ENCODE measurements around the gene RAN.

The RAN gene

GRCh38 chr12:130868412-130868811 is 3.5 kb upstream of the RAN start:
- Histone ChIP-seq H3K79me1 (replicated peaks; ENCODE audit: low read length, poor library complexity, severe bottlenecking) (no peaks in the 10 kb centered on the region), H4K8ac (ENCODE audit: low read length) (no peak overlapping the region), H3K14ac (ENCODE audit: low read length in 2 of 2) (no peak overlapping the region), H2BK12ac (ENCODE audit: low read length in 2 of 2) (no peak overlapping the region), H4K91ac (ENCODE audit: low read length) (no peak overlapping the region), H3K27ac (ENCODE audit: low read length, poor library complexity, severe bottlenecking) (no peak overlapping the region), H2AFZ (ENCODE audit: low read depth, low read length) (no peak overlapping the region), H2AK5ac (ENCODE audit: low read length, severe bottlenecking) (no peak overlapping the region), H3K4me1 (ENCODE audit: control insufficient read depth, insufficient read depth, low read depth, low read length) (peaks cover 10% of the 10 kb centered on the region), H3K9me3 (ENCODE audit: control insufficient read depth, low read length) (no peaks in the 10 kb centered on the region), H2BK5ac (ENCODE audit: low read depth, low read length, poor library complexity, severe bottlenecking) (no peak overlapping the region), H3K9ac (ENCODE audit: low read length) (no peak overlapping the region), H3K23ac (ENCODE audit: low read length in 2 of 2) (no peak overlapping the region), H3K4me2 (ENCODE audit: low read length, poor library complexity, severe bottlenecking) (no peak overlapping the region), H3K27me3 (ENCODE audit: control insufficient read depth in 1 of 2, insufficient read depth in 1 of 2, low read length in 2 of 2) (no peaks in the 10 kb centered on the region), H2BK15ac (ENCODE audit: low read depth, poor library complexity, severe bottlenecking) (no peak overlapping the region), H3K36me3 (ENCODE audit: control insufficient read depth in 1 of 2, insufficient read depth in 2 of 2, low read depth in 1 of 2, low read length in 2 of 2) (peaks cover 0 to 8% of the 10 kb centered on the region in 2 experiments), H3K18ac (ENCODE audit: low read depth in 1 of 2, low read length in 2 of 2) (no peak overlapping the region), H3K4me3 (ENCODE audit: insufficient read depth in 1 of 2, low read depth in 1 of 2, low read length in 2 of 2) (no peak overlapping the region), H3K4ac (ENCODE audit: low read depth in 1 of 2, low read length in 2 of 2) (no peak overlapping the region), H2BK120ac (ENCODE audit: low read depth, low read length) (no peak overlapping the region)
- DNase-seq: no peak
- 56% methylated on average over 3 of the region's 4 CpGs for WGBS

- no peaks in the 10 kb centered on the region for H3K79me1 ChIP-seq (replicated peaks; ENCODE audit: low read length, poor library complexity, severe bottlenecking)
- no peak overlapping the region for H2BK12ac ChIP-seq (ENCODE audit: low read length in 2 of 2)
- H2BK5ac ChIP-seq (ENCODE audit: low read depth, low read length, poor library complexity, severe bottlenecking): no peak overlapping the region
- H3K27me3 ChIP-seq (ENCODE audit: control insufficient read depth in 1 of 2, insufficient read depth in 1 of 2, low read length in 2 of 2): no peaks in the 10 kb centered on the region
- peaks cover 11% of the 10 kb centered on the region for H3K4me1 ChIP-seq (ENCODE audit: control insufficient read depth, insufficient read depth, low read depth, low read length)
- H3K9ac ChIP-seq (ENCODE audit: low read length): peak overlapping the region; percentile 96
- no peak overlapping the region for H2BK120ac ChIP-seq (ENCODE audit: low read depth, low read length)
- H3K4ac ChIP-seq (ENCODE audit: low read depth in 1 of 2, low read length in 2 of 2): peak overlapping the region in 1 of 2 experiments; percentile 1
- no peak overlapping the region for H3K14ac ChIP-seq (ENCODE audit: low read length in 2 of 2)
- H2AK5ac ChIP-seq (ENCODE audit: low read length, severe bottlenecking): no peak overlapping the region
- WGBS: 82% methylated on average over 31 of the region's 31 CpGs
- no peak overlapping the region for H2BK15ac ChIP-seq (ENCODE audit: low read depth, poor library complexity, severe bottlenecking)
- H3K9me3 ChIP-seq (ENCODE audit: control insufficient read depth, low read length): no peaks in the 10 kb centered on the region
- no peak overlapping the region for H3K27ac ChIP-seq (ENCODE audit: low read length, poor library complexity, severe bottlenecking)
- no peak overlapping the region for H4K91ac ChIP-seq (ENCODE audit: low read length)
- DNase-seq: peak; percentile 56
- H3K4me3 ChIP-seq (ENCODE audit: insufficient read depth in 1 of 2, low read depth in 1 of 2, low read length in 2 of 2): peak overlapping the region in 1 of 2 experiments; percentile 82
- no peak overlapping the region for H3K18ac ChIP-seq (ENCODE audit: low read depth in 1 of 2, low read length in 2 of 2)
- no peak overlapping the region for H2AFZ ChIP-seq (ENCODE audit: low read depth, low read length)
- no peak overlapping the region for H3K4me2 ChIP-seq (ENCODE audit: low read length, poor library complexity, severe bottlenecking)
- H3K23ac ChIP-seq (ENCODE audit: low read length in 2 of 2): no peak overlapping the region
- H4K8ac ChIP-seq (ENCODE audit: low read length): no peak overlapping the region
- H3K36me3 ChIP-seq (ENCODE audit: control insufficient read depth in 1 of 2, insufficient read depth in 2 of 2, low read depth in 1 of 2, low read length in 2 of 2): peaks cover 11 to 30% of the 10 kb centered on the region in 2 experiments
Measured at GRCh38 chr12:130870442-130871285, 1.2 kb upstream of the RAN start.

GRCh38 chr12:130872179-130873096 is 572 bp downstream of the RAN start:
- Histone ChIP-seq H3K4me2 (ENCODE audit: low read length, poor library complexity, severe bottlenecking) (peak overlapping the region; percentile 87), H4K8ac (ENCODE audit: low read length) (peak overlapping the region; percentile 80), H2AFZ (ENCODE audit: low read depth, low read length) (no peak overlapping the region), H2BK15ac (ENCODE audit: low read depth, poor library complexity, severe bottlenecking) (peak overlapping the region; percentile 67), H2AK5ac (ENCODE audit: low read length, severe bottlenecking) (no peak overlapping the region), H3K4me1 (ENCODE audit: control insufficient read depth, insufficient read depth, low read depth, low read length) (peaks cover 11% of the 10 kb centered on the region), H3K27me3 (ENCODE audit: control insufficient read depth in 1 of 2, insufficient read depth in 1 of 2, low read length in 2 of 2) (no peaks in the 10 kb centered on the region), H3K23ac (ENCODE audit: low read length in 2 of 2) (peak overlapping the region in 1 of 2 experiments; percentile 71), H2BK12ac (ENCODE audit: low read length in 2 of 2) (peak overlapping the region in 1 of 2 experiments; percentile 39), H2BK120ac (ENCODE audit: low read depth, low read length) (peak overlapping the region; percentile 97), H3K4me3 (ENCODE audit: insufficient read depth in 1 of 2, low read depth in 1 of 2, low read length in 2 of 2) (peak overlapping the region; percentile 91 to 99), H3K36me3 (ENCODE audit: control insufficient read depth in 1 of 2, insufficient read depth in 2 of 2, low read depth in 1 of 2, low read length in 2 of 2) (peaks cover 14 to 48% of the 10 kb centered on the region in 2 experiments), H2BK5ac (ENCODE audit: low read depth, low read length, poor library complexity, severe bottlenecking) (peak overlapping the region; percentile 89), H3K18ac (ENCODE audit: low read depth in 1 of 2, low read length in 2 of 2) (peak overlapping the region; percentile 91 to 94), H3K14ac (ENCODE audit: low read length in 2 of 2) (peak overlapping the region; percentile 43 to 71), H3K79me1 (replicated peaks; ENCODE audit: low read length, poor library complexity, severe bottlenecking) (no peaks in the 10 kb centered on the region), H3K4ac (ENCODE audit: low read depth in 1 of 2, low read length in 2 of 2) (peak overlapping the region; percentile 64 to 95), H4K91ac (ENCODE audit: low read length) (peak overlapping the region; percentile 80), H3K27ac (ENCODE audit: low read length, poor library complexity, severe bottlenecking) (no peak overlapping the region), H3K9ac (ENCODE audit: low read length) (peak overlapping the region; percentile 99), H3K9me3 (ENCODE audit: control insufficient read depth, low read length) (no peaks in the 10 kb centered on the region)
- DNase-seq: peak; percentile 37
- WGBS: 2% methylated on average over 42 of the region's 79 CpGs
